GM21390 (cell line): Measurements from ENCODE around the gene SLC2A4.
"Not testable (repeated sequence)": the region's sequence is repeated elsewhere in the genome, so short reads cannot be mapped to it uniquely, and the experiment has no call there.

Source experiments
- ATAC-seq: cut with Tn5 transposase; IDR thresholded peaks from one replicate; pipeline ENCODE4 v1.9.1; 2021; ENCODE audit not compliant: unreplicated experiment

The SLC2A4 gene

GRCh38 chr17:7322520-7323194 lies 41.1 kb downstream of the SLC2A4 start:
- ATAC-seq: no peak

GRCh38 chr17:7323731-7324437 lies 42.4 kb downstream of the SLC2A4 start:
- ATAC-seq: no peak

- ATAC-seq: no peak
Measured at GRCh38 chr17:7324438-7324779, 42.9 kb downstream of the SLC2A4 start.

GRCh38 chr17:7325031-7325528 lies 43.6 kb downstream of the SLC2A4 start:
- no peak for ATAC-seq

- ATAC-seq: no peak
Measured at GRCh38 chr17:7326186-7326585, 44.7 kb downstream of the SLC2A4 start.

GRCh38 chr17:7327056-7327455 lies 45.5 kb downstream of the SLC2A4 start:
- ATAC-seq: no peak

- no peak for ATAC-seq
Measured at GRCh38 chr17:7327501-7327900, 46.0 kb downstream of the SLC2A4 start.

- no peak for ATAC-seq
Measured at GRCh38 chr17:7328009-7328408, 46.5 kb downstream of the SLC2A4 start.

- no peak for ATAC-seq
Measured at GRCh38 chr17:7328840-7329373, 47.4 kb downstream of the SLC2A4 start, which contains the start of gene NEURL4. TSS of gene NEURL4 (minus strand) at chr17:7329335. CDS start at chr17:7329312, 23 bp downstream.

GRCh38 chr17:7329374-7329996 lies 48.0 kb downstream of the SLC2A4 start:
- peak; percentile 54 for ATAC-seq

GRCh38 chr17:7329997-7330637 lies 48.6 kb downstream of the SLC2A4 start:
- peak; percentile 39 for ATAC-seq

GRCh38 chr17:7330638-7331015 lies 49.1 kb downstream of the SLC2A4 start:
- ATAC-seq: no peak

GRCh38 chr17:7332111-7332510 lies 50.6 kb downstream of the SLC2A4 start:
- no peak for ATAC-seq

- ATAC-seq: not testable (repeated sequence)
Measured at GRCh38 chr17:7332600-7333069, 51.1 kb downstream of the SLC2A4 start.

- no peak for ATAC-seq
Measured at GRCh38 chr17:7334938-7335538, 53.5 kb downstream of the SLC2A4 start.

GRCh38 chr17:7335765-7336164 lies 54.2 kb downstream of the SLC2A4 start:
- not testable (repeated sequence) for ATAC-seq

- no peak for ATAC-seq
Measured at GRCh38 chr17:7336240-7337175, 55.0 kb downstream of the SLC2A4 start, which contains the start of gene ACAP1. TSS of gene ACAP1 (plus strand) at chr17:7336529. CDS start at chr17:7336735, 206 bp downstream.

GRCh38 chr17:7337600-7337999 lies 56.1 kb downstream of the SLC2A4 start:
- ATAC-seq: not testable (repeated sequence)
